ENCODE measurements around the gene ANKRD36B.
"Not testable (repeated sequence)": the region's sequence is repeated elsewhere in the genome, so short reads cannot be mapped to it uniquely, and the experiment has no call there.

- TF ChIP-seq CTCF (IDR thresholded peaks at IDR 0.05; ENCODE audit: insufficient read depth, low read length, poor library complexity, severe bottlenecking); EZH2phosphoT487 (conservative IDR thresholded peaks at IDR 0.05; ENCODE audit: low read length): not testable (repeated sequence)
These were observed 19.1 kb upstream of the ANKRD36B start for GRCh38 chr2:97608745-97609144.

Data from SU-DHL-6 (cell line).